ENCODE measurements around the gene PMEL. TPM values are rescaled to one million over a fixed set of nuclear protein-coding genes. Genes with fewer than 3 reads are reported as not detected.

PMEL gene
- total RNA-seq, 1 experiment from 2014 or later = 5.8 TPM

GRCh38 chr12:56010111-56010570, 44.3 kb upstream of the PMEL start:
- Histone ChIP-seq H4K20me1 (ENCODE audit: insufficient read depth) (no peaks in the 10 kb centered on the region), H3K79me2 (ENCODE audit: insufficient read depth, low read length) (no peaks in the 10 kb centered on the region), H3K27me3 (ENCODE audit: insufficient read depth, low read length) (no peaks in the 10 kb centered on the region), H2AFZ (ENCODE audit: low read depth, low read length, poor library complexity, severe bottlenecking) (no peak overlapping the region), H3K4me1 (ENCODE audit: control insufficient read depth in 1 of 2, insufficient read depth in 2 of 2, low read length in 2 of 2) (peaks cover 16 to 27% of the 10 kb centered on the region in 2 experiments), H3K9ac (ENCODE audit: low read length) (no peak overlapping the region), H3K36me3 (ENCODE audit: control insufficient read depth in 1 of 2, insufficient read depth in 2 of 2, low read length in 2 of 2) (0 out of 4 replicates have a peak, but pooled peaks cover 0 to under 1% of the 10 kb centered on the region in 2 experiments), H3K9me3 (ENCODE audit: control insufficient read depth in 1 of 2, insufficient read depth in 1 of 2, low read depth in 1 of 2, low read length in 2 of 2) (no peaks in the 10 kb centered on the region), H3K27ac (ENCODE audit: low read depth, low read length) (no peak overlapping the region), H3K4me2 (ENCODE audit: low read length) (no peak overlapping the region), H3K9me2 (ENCODE audit: insufficient read depth) (no peaks in the 10 kb centered on the region), H3K4me3 (replicated peaks in 1 of 2; ENCODE audit: low read depth in 1 of 2, low read length in 2 of 2) (no peak overlapping the region)
- RAD21 ChIA-PET (ENCODE audit: low non-redundant PET in 1 of 2, low total read pairs in 2 of 2, uncharacterized antibody in 2 of 2, unreplicated experiment in 2 of 2) = no interaction called here
- CTCF ChIA-PET = interaction anchor here (7.2 kb wide), 1 partner anchor 14 kb away, joined by 48 read pairs; the partner anchor contains the start of gene SUOX
- ATAC-seq = no peak
- intact Hi-C loops (cut with micrococcal nuclease) = no loop called here
- POLR2A ChIA-PET = interaction anchor here (0.7 kb wide), 1 partner anchor 35 kb away, joined by 4 read pairs; no protein-coding TSS in a partner anchor
- DNase-seq (ENCODE audit: low read depth, low spot score) = no peak
- TSS peak; percentile 40 for BruUV-seq (replicated peaks)
- TF ChIP-seq, protein P1, sequence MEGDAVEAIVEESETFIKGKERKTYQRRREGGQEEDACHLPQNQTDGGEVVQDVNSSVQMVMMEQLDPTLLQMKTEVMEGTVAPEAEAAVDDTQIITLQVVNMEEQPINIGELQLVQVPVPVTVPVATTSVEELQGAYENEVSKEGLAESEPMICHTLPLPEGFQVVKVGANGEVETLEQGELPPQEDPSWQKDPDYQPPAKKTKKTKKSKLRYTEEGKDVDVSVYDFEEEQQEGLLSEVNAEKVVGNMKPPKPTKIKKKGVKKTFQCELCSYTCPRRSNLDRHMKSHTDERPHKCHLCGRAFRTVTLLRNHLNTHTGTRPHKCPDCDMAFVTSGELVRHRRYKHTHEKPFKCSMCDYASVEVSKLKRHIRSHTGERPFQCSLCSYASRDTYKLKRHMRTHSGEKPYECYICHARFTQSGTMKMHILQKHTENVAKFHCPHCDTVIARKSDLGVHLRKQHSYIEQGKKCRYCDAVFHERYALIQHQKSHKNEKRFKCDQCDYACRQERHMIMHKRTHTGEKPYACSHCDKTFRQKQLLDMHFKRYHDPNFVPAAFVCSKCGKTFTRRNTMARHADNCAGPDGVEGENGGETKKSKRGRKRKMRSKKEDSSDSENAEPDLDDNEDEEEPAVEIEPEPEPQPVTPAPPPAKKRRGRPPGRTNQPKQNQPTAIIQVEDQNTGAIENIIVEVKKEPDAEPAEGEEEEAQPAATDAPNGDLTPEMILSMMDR (IDR thresholded peaks at IDR 0.05 in 2 of 3, conservative IDR thresholded peaks at IDR 0.05 in 1 of 3; ENCODE audit: borderline replicate concordance in 1 of 3, insufficient read depth in 1 of 3, low read depth in 2 of 3, low read length in 2 of 3) = no peak
- TF ChIP-seq, protein P2, sequence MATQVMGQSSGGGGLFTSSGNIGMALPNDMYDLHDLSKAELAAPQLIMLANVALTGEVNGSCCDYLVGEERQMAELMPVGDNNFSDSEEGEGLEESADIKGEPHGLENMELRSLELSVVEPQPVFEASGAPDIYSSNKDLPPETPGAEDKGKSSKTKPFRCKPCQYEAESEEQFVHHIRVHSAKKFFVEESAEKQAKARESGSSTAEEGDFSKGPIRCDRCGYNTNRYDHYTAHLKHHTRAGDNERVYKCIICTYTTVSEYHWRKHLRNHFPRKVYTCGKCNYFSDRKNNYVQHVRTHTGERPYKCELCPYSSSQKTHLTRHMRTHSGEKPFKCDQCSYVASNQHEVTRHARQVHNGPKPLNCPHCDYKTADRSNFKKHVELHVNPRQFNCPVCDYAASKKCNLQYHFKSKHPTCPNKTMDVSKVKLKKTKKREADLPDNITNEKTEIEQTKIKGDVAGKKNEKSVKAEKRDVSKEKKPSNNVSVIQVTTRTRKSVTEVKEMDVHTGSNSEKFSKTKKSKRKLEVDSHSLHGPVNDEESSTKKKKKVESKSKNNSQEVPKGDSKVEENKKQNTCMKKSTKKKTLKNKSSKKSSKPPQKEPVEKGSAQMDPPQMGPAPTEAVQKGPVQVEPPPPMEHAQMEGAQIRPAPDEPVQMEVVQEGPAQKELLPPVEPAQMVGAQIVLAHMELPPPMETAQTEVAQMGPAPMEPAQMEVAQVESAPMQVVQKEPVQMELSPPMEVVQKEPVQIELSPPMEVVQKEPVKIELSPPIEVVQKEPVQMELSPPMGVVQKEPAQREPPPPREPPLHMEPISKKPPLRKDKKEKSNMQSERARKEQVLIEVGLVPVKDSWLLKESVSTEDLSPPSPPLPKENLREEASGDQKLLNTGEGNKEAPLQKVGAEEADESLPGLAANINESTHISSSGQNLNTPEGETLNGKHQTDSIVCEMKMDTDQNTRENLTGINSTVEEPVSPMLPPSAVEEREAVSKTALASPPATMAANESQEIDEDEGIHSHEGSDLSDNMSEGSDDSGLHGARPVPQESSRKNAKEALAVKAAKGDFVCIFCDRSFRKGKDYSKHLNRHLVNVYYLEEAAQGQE (IDR thresholded peaks at IDR 0.05; ENCODE audit: low read depth) = no peak
- TF ChIP-seq ZNF274 (IDR thresholded peaks at IDR 0.05; ENCODE audit: low read depth, low read length) (no peak), TCF7L2 (IDR thresholded peaks at IDR 0.05; ENCODE audit: borderline replicate concordance, extremely low read depth, insufficient read depth, insufficient read length) (no peak)
